ENCODE data around the gene GSTM3. TPM values are rescaled to one million over a fixed set of nuclear protein-coding genes. Genes with fewer than 3 reads are reported as not detected.

The GSTM3 gene
- total RNA-seq, 1 donor from 2014 or later, result 13.0 TPM

Other genes starting within 250 kb of the GSTM3 start
- gene CYB561D1, start 246.9 kb downstream of the GSTM3 start, total RNA-seq, result 11.3 and 13.1 TPM in 2 replicates
- 1.1 TPM in 2 replicates for gene AMIGO1, start 231.3 kb downstream of the GSTM3 start, total RNA-seq
- 0.14 TPM in 1 of 2 replicates, not detected in the other for gene GPR61, start 201.2 kb downstream of the GSTM3 start, total RNA-seq
- 8.7 and 8.8 TPM in 2 replicates for gene GNAI3, start 192.4 kb downstream of the GSTM3 start, total RNA-seq
- gene GNAT2, start 121.4 kb downstream of the GSTM3 start, total RNA-seq, result 0.33 TPM in 2 replicates
- 92.2 and 97.8 TPM in 2 replicates for gene AMPD2, start 121.2 kb downstream of the GSTM3 start, total RNA-seq
- gene GSTM4, start 84.9 kb downstream of the GSTM3 start, total RNA-seq, result 6.8 and 9.9 TPM in 2 replicates
- gene GSTM2, start 73.0 kb downstream of the GSTM3 start, total RNA-seq, result 17.5 and 18.4 TPM in 2 replicates
- 92.2 and 94.2 TPM in 2 replicates for gene GSTM1, start 53.2 kb downstream of the GSTM3 start, total RNA-seq
- gene GSTM5, start 28.8 kb downstream of the GSTM3 start, total RNA-seq, result 0.07 TPM in 1 of 2 replicates, not detected in the other
- not detected in 2 replicates for gene EPS8L3, start 22.9 kb upstream of the GSTM3 start, total RNA-seq
- gene CSF1, start 169.8 kb upstream of the GSTM3 start, total RNA-seq, result 190 and 193 TPM in 2 replicates
- gene AHCYL1, start 243.7 kb upstream of the GSTM3 start, total RNA-seq, result 67.1 and 75.3 TPM in 2 replicates

Data from activated CD4-positive, alpha-beta T cell treated with anti-CD3 and anti-CD28 coated beads, Interleukin-2, amount 10 ng/mL, durations not matched to agents 24 days and 14 days (primary cell).